GM12872 (cell line): Measurements from ENCODE around the gene ZNF423.

Experiments used
- CTCF ChIP-seq: IDR thresholded peaks from 3 replicates; pipeline ENCODE4 v1.5.1; 2011; ENCODE audit warnings: low read depth, mild to moderate bottlenecking, low read length, moderate library complexity; ENCODE audit not compliant: insufficient read depth

The ZNF423 gene

GRCh38 chr16:49552313-49552928 lies 303.5 kb downstream of the ZNF423 start:
- no peak for TF ChIP-seq CTCF

GRCh38 chr16:49550666-49551065 lies 305.2 kb downstream of the ZNF423 start:
- TF ChIP-seq CTCF: no peak

- no peak for TF ChIP-seq CTCF
Observed at GRCh38 chr16:49550140-49550539, 305.8 kb downstream of the ZNF423 start.

- TF ChIP-seq CTCF: no peak
Observed at GRCh38 chr16:49548325-49548970, 307.5 kb downstream of the ZNF423 start.

GRCh38 chr16:49547448-49547847 lies 308.5 kb downstream of the ZNF423 start:
- TF ChIP-seq CTCF: no peak

GRCh38 chr16:49546735-49547134 lies 309.2 kb downstream of the ZNF423 start:
- TF ChIP-seq CTCF: no peak

GRCh38 chr16:49545741-49546448 lies 310.0 kb downstream of the ZNF423 start:
- TF ChIP-seq CTCF: no peak
